Measurements from ENCODE around the gene PPFIBP2. TPM values are rescaled to one million over a fixed set of nuclear protein-coding genes. Genes with fewer than 3 reads are reported as not detected.

Gene PPFIBP2
- total RNA-seq, 2 experiments from 2014 or later: 102 to 182 TPM

DNA sequence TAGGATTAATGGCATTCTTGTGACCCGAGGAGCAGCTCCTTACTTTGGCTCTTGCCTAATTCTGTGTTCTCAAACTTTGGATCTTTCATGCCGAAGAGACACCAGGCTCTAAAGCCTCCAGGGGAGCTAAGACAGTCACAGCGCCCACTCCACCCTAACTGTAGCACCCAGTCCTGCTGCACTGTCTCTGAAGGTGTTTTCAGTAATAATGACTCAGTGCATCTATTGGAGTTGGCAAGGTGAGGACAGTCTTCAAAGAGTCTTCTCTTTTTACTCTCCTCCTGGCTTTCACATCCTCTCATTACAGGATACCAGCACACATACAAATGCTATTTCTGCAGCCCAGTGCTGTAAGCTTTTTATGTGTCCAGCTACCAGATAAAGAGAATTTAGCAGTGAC is 69.4 kb downstream of the PPFIBP2 start:
- no peaks in the 10 kb centered on the region for H3K9me2 ChIP-seq (ENCODE audit: insufficient read depth, low read length)
- intact Hi-C loops (cut with micrococcal nuclease; ENCODE audit: unreplicated experiment): no loop called here
- H3K27ac ChIP-seq (ENCODE audit: low read depth, low read length, poor library complexity, severe bottlenecking): no peak overlapping the region
- 0 out of 2 replicates have a peak, but pooled peaks cover 5% of the 10 kb centered on the region for H4K20me1 ChIP-seq (ENCODE audit: insufficient read depth, low read length)
- H3K4me3 ChIP-seq (ENCODE audit: low read depth, low read length, poor library complexity, severe bottlenecking): no peak overlapping the region
- peaks cover 68% of the 10 kb centered on the region for H3K36me3 ChIP-seq (ENCODE audit: insufficient read depth, low read length)
- no TSS peak for BruUV-seq (replicated peaks)
- H2AFZ ChIP-seq (ENCODE audit: low read length): no peak overlapping the region
- TF ChIP-seq, protein P1, sequence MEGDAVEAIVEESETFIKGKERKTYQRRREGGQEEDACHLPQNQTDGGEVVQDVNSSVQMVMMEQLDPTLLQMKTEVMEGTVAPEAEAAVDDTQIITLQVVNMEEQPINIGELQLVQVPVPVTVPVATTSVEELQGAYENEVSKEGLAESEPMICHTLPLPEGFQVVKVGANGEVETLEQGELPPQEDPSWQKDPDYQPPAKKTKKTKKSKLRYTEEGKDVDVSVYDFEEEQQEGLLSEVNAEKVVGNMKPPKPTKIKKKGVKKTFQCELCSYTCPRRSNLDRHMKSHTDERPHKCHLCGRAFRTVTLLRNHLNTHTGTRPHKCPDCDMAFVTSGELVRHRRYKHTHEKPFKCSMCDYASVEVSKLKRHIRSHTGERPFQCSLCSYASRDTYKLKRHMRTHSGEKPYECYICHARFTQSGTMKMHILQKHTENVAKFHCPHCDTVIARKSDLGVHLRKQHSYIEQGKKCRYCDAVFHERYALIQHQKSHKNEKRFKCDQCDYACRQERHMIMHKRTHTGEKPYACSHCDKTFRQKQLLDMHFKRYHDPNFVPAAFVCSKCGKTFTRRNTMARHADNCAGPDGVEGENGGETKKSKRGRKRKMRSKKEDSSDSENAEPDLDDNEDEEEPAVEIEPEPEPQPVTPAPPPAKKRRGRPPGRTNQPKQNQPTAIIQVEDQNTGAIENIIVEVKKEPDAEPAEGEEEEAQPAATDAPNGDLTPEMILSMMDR (conservative IDR thresholded peaks at IDR 0.05; ENCODE audit: low read length): no peak
- no peak for TF ChIP-seq EZH2phosphoT487 (IDR thresholded peaks at IDR 0.05; ENCODE audit: borderline replicate concordance, low read depth, low read length)
- no peaks in the 10 kb centered on the region for H3K9me3 ChIP-seq (ENCODE audit: low read length)
- H3K4me1 ChIP-seq (ENCODE audit: insufficient read depth, low read length, poor library complexity, severe bottlenecking): no peaks in the 10 kb centered on the region
- ChIA-PET POLR2A (interaction anchor here (0.7 to 1.4 kb wide), 6 partner anchors 9 to 72 kb away, joined by 3 to 7 read pairs (median 4); no protein-coding TSS in a partner anchor), CTCF (ENCODE audit: unreplicated experiment) (no interaction called here)
- no peak overlapping the region for H3K4me2 ChIP-seq (ENCODE audit: low read length)
- DNase-seq (ENCODE audit: low spot score): no peak
- 0 out of 2 replicates have a peak, but pooled peaks cover 7% of the 10 kb centered on the region for H3K79me2 ChIP-seq (ENCODE audit: insufficient read depth, low read depth, low read length)

GRCh38 chr11:7584910-7585309 is 71.1 kb downstream of the PPFIBP2 start:
- ChIA-PET CTCF (ENCODE audit: unreplicated experiment) (no interaction called here), POLR2A (no interaction called here)
- Histone ChIP-seq H3K36me3 (ENCODE audit: insufficient read depth, low read length) (peaks cover 73% of the 10 kb centered on the region), H2AFZ (ENCODE audit: low read length) (no peak overlapping the region), H3K27ac (ENCODE audit: low read depth, low read length, poor library complexity, severe bottlenecking) (no peak overlapping the region), H3K4me2 (ENCODE audit: low read length) (no peak overlapping the region), H3K9me3 (ENCODE audit: low read length) (no peaks in the 10 kb centered on the region), H3K4me3 (ENCODE audit: low read depth, low read length, poor library complexity, severe bottlenecking) (no peak overlapping the region), H4K20me1 (ENCODE audit: insufficient read depth, low read length) (0 out of 2 replicates have a peak, but pooled peaks cover 5% of the 10 kb centered on the region), H3K79me2 (ENCODE audit: insufficient read depth, low read depth, low read length) (0 out of 2 replicates have a peak, but pooled peaks cover 7% of the 10 kb centered on the region), H3K9me2 (ENCODE audit: insufficient read depth, low read length) (no peaks in the 10 kb centered on the region), H3K4me1 (ENCODE audit: insufficient read depth, low read length, poor library complexity, severe bottlenecking) (no peaks in the 10 kb centered on the region)
- no peak for TF ChIP-seq EZH2phosphoT487 (IDR thresholded peaks at IDR 0.05; ENCODE audit: borderline replicate concordance, low read depth, low read length)
- TF ChIP-seq, protein P1 (conservative IDR thresholded peaks at IDR 0.05; ENCODE audit: low read length): no peak
- intact Hi-C loops (cut with micrococcal nuclease; ENCODE audit: unreplicated experiment): no loop called here
- BruUV-seq (replicated peaks): no TSS peak
- DNase-seq (ENCODE audit: low spot score): no peak

GRCh38 chr11:7585816-7586215 is 72.0 kb downstream of the PPFIBP2 start:
- Histone ChIP-seq H3K9me3 (ENCODE audit: low read length) (no peaks in the 10 kb centered on the region), H2AFZ (ENCODE audit: low read length) (no peak overlapping the region), H3K36me3 (ENCODE audit: insufficient read depth, low read length) (peaks cover 80% of the 10 kb centered on the region), H3K4me3 (ENCODE audit: low read depth, low read length, poor library complexity, severe bottlenecking) (no peak overlapping the region), H3K9me2 (ENCODE audit: insufficient read depth, low read length) (no peaks in the 10 kb centered on the region), H3K4me1 (ENCODE audit: insufficient read depth, low read length, poor library complexity, severe bottlenecking) (no peaks in the 10 kb centered on the region), H4K20me1 (ENCODE audit: insufficient read depth, low read length) (peaks cover 11% of the 10 kb centered on the region; the same call in 1 of the 2 replicates), H3K79me2 (ENCODE audit: insufficient read depth, low read depth, low read length) (0 out of 2 replicates have a peak, but pooled peaks cover 7% of the 10 kb centered on the region), H3K4me2 (ENCODE audit: low read length) (no peak overlapping the region), H3K27ac (ENCODE audit: low read depth, low read length, poor library complexity, severe bottlenecking) (no peak overlapping the region)
- no TSS peak for BruUV-seq (replicated peaks)
- TF ChIP-seq EZH2phosphoT487 (IDR thresholded peaks at IDR 0.05; ENCODE audit: borderline replicate concordance, low read depth, low read length): no peak
- TF ChIP-seq, protein P1 (conservative IDR thresholded peaks at IDR 0.05; ENCODE audit: low read length): no peak
- ChIA-PET CTCF (ENCODE audit: unreplicated experiment) (no interaction called here), POLR2A (interaction anchor here (0.6 to 1.1 kb wide), 3 partner anchors 10 to 443 kb away, joined by 3 to 5 read pairs (median 3); no protein-coding TSS in a partner anchor)
- intact Hi-C loops (cut with micrococcal nuclease; ENCODE audit: unreplicated experiment): no loop called here
- DNase-seq (ENCODE audit: low spot score): no peak
